Ramos (cell line): ENCODE results near the gene ABHD4.
"Not testable (repeated sequence)": the region's sequence is repeated elsewhere in the genome, so short reads cannot be mapped to it uniquely, and the experiment has no call there.

Experiments
- in situ Hi-C: fragments of 300-500 bp; cut with MboI; formaldehyde crosslinking; loops from one replicate; pipeline ENCODE4 v1.14.3; 2022; ENCODE audit warnings: low sequenced_read_pairs; ENCODE audit not compliant: unreplicated experiment

The ABHD4 gene

DNA sequence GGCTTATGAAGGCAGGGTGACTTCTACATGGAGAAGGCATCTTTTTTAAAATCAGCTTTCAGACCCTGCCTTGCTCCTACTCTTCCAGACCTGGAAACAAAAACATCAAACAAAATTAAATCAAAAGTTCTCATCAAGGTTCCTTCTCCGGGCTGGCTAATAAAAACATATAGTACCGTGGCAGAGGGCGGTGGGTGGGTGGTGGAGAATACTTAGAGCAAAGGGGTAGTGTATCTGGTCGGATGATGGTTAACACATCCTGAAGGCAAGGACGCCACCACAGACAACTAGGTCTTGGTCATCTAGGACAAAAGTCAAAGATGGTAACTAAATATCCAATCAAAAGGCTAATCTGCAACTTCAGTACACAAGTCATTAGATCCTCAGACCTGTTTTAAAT lies 10.9 kb upstream of the ABHD4 start:
- in situ Hi-C loops = no loop called here

DNA sequence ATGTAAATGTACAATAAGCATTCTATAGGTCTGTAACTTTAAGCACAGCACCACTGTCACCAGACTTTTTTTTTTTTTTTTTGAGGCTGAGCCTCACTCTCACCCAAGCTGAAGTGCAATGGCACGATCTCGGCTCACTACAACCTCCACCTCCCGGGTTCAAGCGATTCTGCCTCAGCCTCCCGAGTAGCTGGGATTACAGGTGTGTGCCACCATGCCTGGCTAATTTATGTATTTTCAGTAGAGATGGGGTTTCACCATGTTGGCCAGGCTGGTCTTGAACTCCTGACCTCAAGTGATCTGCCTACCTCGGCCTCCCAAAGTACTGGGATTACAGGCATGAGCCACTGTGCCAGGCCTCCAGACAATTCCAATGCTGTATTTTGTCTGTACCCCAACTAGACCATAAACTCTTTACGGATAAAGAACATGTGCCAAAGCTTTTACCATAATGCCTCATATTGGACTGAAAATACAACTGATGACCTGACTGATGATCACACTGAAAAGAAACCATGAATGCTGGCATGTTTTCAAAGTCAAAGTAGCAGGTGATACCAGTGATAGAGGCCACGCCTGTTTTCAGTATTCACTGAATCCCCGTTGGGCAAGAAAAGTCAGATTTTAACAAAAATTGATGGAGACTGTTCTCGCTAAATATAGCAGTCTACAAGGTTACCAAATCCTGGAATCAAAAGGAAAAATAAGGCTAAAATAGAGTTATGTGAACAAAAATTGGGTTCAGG lies 10.2 kb upstream of the ABHD4 start:
- in situ Hi-C loops = not testable (repeated sequence)

DNA sequence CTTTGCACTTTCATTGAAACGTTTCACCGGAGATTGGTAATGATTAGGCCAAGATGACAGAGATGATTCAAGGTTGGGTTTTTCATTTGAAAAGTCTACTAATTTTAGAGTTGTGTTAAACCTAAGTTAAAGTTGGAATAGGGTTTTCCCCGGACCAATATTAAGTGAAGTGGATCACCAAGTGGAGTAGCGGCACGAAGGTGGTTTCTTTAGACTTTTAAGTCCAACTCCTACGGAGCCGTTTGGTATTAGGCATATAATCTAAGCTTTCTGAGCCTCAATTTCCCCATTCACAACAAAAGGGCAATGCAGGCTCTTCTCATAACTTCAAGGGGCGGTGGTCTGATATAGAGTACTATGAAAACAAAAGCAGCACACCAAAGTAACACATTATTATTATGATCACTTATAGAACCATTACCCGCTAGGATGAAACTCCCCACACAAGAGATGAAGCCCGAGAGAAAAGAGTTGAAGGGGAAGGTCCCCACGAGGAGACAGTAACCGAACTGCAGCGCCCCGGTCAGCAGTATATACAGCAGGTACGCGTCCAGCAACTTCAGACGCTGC lies 9.5 kb upstream of the ABHD4 start:
- in situ Hi-C loops = no loop called here

DNA sequence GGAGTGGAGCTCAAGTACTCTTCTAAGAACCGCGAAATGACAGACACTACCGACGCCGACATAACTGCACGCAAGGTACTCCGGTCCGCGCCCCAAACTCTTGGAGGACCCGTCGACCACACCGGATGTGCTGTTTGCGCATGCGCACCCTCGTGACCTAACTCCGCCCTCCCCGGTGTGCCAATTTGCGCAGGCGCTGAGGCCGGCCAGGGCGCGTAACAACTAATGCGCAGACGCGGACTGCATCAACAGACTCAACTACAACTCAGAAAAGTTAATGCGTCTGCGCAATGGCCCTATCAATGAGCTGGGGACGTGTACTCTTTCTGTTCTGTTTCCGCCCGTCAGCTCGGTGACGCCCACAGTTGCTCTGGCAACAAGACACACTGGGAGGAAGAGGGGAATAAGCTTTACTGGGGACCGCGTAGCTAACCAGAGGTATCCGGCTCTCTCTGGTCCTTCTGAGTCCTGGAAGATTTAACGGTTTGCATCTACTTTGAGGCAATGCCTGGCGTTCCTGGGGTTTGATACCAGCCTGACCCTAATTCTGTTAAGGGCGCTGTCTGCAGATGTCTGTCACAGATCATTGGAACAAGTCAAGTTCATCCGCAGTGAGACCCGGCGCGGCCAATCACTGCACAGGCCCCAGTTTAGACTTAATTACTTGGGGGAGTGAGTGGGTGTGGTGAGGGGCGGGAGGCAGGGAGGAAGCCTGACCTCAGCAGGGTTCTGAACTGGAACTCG lies 8.8 kb upstream of the ABHD4 start, which contains the start of gene DAD1:
Gene DAD1, minus strand, starts transcription at position 129 of the 744 bp plus-strand sequence. Its CDS starts 67 bp downstream, at position 62.
- in situ Hi-C loops = no loop called here

DNA sequence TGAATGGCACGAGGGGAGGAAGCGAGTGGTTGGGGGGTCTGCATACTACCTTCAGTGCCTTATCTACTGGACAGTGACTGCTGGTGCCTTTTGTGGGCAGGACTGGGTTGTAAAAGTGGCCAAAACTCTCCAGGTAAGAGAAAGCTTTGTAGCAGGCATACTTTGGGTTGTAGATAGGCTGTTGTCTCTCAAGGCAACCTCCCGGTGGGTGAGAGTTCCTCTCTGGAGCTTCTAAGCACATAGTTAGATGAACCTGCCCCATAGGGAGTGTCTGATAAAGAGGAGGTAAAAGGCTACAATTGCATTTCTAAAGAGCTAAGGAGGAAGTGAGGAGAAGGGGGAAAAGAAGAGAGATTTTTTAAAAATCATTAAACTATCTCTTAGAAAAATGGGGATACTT lies 4.9 kb upstream of the ABHD4 start:
- in situ Hi-C loops = no loop called here

DNA sequence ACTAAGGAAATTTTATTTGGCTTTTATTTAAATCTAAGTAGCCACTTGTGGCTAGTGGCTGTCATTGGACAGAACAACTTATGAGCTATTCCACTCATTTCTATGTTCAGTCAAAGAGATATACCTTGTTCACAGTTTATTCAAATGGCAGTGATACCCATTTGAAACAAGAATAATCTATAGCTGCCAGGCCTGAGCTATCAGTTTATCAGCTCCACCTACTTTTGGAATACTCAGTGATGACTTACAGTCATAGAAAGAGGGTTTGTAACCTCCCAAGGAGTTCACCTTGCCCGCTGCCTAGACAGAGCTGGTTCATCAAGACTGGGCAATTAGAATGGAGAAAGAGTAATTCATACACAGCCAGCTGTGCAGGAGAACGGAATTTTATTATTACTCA lies 4.5 kb upstream of the ABHD4 start:
- in situ Hi-C loops = no loop called here

DNA sequence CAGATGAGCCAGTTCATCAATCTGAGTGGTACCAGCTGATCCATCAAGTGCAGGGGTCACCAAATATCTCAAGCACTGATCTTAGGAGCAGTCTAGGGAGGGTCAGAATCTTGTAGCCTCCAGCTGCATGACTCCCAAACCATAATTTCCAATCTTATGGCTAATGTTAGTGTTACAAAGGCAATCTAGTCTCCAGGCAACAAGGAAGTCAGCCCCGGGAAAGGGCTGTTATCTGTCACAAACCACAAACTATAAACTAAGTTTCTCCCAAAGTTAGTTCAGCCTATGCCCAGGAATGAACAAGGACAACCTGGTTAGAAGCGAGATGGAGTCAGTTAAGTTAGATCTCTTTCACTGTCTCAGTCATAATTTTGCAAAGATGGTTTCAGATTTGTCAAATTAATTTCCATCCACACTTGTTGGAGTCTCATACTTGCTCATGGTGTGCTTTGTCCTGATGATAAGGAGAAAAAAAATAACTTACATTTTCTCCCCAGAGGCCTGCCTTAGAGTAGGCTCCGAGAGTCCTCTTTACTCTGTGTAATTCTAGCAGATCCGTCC lies 3.9 kb upstream of the ABHD4 start:
- in situ Hi-C loops = no loop called here

DNA sequence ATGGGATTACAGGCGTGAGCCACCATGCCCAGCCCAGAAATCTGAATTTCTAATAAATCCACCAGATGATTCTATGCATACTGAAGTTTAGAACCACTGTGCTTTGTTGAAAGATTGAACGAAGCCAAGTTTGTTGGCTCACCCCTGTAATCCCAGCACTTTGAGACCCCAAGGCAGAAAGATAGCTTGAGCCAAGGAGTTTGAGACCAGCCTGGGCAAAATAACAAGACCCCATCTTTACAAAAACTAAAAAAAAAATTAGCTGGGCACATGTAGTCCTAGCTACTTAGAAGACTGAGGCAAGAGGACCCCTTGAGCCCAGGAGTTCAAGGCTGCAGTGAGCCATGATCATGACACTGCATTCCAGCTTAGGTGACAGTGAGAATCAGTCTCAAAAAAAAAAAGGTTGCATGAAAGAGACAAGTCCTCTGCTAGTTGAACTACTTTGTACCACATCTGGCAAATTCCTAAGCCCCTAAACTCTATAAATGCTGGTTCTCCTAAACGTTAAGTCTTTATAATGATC lies 1.7 kb upstream of the ABHD4 start:
- in situ Hi-C loops = no loop called here

DNA sequence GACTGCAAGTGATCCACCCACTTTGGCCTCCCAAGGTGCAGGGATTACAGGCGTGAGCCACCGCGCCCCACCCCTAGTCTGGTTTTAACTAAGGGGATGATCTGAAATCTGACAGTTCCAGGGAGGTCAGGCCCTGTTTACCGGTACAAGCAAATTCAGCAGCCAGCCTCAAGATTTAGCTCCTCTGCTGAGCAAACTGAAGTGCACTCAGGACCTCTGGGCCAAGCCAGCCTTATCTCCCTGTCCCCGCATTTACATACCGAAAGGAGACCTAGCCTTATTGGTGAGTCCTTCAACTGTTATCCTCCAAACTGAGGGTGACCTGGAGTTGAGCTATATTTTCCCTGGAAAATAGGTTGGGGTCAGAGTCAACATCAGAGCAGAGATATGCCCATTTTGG lies 835 bp upstream of the ABHD4 start:
- in situ Hi-C loops = no loop called here

DNA sequence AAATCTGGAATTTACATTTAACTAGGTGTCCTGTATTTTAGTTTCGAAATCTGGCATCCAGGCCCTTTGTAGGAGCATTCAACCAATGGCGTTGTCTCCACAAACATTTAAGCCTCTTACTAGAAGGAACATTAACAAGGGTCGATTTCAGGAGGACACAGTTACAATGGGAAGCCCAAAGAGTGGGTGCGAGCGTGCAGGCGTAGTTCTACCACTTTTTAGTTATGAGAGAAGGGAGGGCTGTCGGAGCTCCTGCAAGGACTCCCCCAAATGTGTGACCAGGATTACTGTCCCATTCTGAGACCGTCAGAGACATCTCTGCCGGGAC lies 365 bp upstream of the ABHD4 start:
- in situ Hi-C loops = no loop called here

DNA sequence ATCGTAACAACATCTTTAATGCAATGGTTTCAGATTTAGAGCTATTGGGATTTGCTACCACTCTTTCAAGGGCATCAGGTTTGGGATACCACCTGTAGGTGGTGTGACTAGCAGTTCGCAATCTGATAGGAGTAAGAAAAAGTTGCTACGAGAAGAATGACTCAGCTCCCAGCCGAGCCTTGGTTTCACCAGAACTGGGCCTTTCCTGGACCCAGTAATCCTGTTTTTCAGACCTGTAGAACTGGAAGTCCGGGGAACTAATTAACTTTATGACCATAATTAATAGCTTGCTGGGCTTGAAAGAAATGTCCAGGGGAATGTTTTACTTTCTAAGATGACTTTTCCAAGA lies 770 bp downstream of the ABHD4 start:
- in situ Hi-C loops = no loop called here

DNA sequence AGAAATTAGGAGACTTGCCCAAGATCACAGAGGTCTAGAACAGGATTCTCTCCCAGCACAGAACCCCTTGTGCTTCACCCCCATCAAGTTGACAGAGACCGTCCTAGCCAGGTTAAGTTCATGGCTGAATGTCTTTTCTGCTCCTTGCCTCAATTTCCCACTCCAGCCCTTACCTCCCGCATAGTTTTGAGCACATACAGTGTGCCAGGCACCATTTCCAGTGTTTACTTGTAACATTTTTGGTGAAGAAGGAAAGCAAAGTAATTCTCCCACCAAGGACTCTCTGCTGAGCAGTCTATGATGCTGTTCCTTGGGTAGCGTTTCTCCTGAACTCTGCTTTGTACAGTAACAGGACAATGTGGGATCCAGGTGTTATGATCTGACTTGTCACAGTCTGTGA lies 1.2 kb downstream of the ABHD4 start:
- in situ Hi-C loops = no loop called here

DNA sequence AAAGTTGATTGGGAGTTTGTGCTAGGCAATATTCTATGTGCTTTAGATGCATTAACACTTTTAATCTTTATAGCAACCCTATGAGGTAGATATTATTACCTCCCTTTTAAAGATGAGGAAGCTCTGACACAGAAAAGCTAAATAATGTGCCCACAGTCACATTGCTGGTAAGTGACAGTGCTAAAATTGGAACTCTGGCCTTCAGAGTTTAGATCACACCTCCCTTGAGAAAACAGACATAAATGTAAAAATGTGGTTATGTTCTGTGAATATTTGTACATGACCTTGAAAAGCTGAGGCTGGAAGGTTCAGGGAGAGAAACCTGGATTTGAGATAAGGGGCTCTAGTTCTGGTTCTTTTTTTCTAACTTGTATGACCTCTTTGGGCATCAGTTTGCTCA lies 1.9 kb downstream of the ABHD4 start:
- in situ Hi-C loops = no loop called here

DNA sequence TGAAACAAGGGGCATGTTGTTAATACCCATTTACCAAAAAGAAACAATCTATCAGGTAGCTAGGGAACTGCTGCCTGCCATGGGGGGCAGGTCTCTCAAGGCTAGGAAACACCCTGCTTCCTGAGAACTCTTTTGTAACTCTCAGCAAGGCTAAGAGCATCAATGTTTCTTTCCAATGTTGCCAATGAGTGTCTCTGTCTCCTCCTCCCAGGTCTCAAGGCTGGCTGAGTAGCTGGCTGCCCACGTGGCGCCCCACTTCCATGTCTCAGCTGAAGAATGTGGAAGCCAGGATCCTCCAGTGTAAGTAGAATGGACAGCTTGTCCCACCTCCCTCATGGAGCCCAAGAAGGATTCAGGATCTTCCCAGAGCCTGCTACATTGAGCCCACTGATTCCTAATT lies 3.4 kb downstream of the ABHD4 start:
- in situ Hi-C loops = no loop called here

DNA sequence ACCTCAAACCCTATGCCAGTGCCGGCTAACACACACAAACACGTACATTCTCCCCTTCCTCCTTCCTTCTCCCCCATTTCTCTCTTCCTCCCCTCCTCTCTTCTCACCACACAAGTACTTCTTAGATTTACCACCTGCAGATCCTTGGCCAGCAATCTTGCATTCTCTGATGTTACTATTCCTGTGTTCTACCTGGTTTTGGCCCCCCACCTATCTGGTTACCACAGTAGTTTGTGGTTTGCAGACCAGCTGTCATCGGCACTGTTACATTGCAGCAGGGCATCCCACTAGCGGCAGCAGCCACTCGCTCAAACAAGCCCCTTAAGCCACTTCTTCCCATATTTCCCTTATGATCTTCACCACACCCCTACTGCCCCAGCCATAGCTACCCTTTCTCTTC lies 3.9 kb downstream of the ABHD4 start:
- in situ Hi-C loops = no loop called here

DNA sequence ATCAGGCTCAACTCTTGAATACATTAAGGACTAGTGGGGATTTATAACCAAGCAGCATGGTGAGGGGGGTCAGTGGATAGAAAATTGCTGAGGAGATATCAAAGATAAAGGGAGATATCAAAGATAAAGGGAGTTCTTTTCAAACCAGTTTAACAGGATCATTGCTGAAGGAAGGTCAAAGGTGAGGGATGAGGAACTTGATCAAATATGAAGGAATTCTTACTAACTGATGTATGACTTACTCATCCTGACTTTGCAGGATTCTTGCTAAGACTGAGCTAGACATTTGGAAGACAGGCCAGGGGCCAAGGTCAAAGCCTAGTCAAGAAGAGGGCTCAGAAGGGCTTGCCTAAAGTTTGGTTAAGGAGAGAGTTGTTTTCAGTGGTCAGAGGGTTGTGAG lies 4.8 kb downstream of the ABHD4 start:
- in situ Hi-C loops = no loop called here

DNA sequence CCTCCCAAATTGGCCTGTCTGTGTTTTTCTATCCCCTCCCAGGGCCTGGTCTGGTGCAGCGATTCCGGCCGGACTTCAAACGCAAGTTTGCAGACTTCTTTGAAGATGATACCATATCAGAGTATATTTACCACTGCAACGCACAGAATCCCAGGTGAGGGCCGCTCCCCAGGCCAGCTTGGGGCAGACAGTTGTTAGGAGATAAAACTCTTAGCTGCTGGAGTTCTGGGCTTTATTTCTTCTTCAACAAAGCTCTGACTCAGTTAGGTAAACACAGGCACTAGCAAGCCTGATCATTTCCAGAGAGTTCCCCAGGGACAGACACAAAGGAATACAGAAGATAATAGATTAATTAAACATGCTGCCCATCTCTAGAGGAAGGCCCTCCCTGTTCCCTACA lies 8.3 kb downstream of the ABHD4 start:
- in situ Hi-C loops = no loop called here

DNA sequence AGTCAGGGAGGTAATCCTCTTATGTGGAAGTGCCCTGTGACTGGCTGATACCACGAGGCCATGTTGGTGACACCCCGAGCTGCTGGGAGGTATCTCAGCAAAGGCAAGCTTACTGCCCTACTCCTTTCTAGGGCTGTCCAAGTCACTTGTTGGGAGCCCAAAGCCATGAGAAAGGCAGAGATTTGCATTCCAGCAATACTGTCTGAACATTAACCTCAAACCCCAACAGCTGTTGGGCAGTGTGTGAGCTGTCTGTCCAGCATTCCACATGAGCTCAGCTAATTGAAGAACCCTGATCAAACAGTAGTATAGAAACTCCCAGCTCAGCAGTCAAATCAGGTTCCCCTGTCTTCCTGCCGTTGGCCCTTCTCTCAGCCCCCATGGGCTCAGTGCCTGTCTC lies 9.2 kb downstream of the ABHD4 start:
- in situ Hi-C loops = no loop called here

DNA sequence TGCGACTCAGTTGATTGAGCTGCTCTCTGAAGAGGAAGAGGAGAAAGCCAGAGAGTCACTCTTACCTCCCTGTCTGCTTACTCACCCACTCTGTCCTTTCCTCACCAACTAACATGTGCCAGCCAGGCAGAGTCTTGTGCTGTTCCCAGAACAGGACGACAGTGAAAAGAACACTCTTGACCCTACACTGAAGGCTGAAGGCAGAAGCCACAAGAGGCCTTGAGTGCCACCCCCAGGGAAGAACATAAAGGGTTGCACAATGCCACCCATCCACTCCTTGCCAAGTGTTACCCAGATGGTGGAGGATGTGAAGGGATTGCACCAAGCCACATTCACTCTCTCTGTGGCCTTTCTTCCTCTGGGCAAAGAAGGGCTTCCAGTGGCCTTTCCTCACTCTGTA lies 12.8 kb downstream of the ABHD4 start:
- in situ Hi-C loops = no loop called here

DNA sequence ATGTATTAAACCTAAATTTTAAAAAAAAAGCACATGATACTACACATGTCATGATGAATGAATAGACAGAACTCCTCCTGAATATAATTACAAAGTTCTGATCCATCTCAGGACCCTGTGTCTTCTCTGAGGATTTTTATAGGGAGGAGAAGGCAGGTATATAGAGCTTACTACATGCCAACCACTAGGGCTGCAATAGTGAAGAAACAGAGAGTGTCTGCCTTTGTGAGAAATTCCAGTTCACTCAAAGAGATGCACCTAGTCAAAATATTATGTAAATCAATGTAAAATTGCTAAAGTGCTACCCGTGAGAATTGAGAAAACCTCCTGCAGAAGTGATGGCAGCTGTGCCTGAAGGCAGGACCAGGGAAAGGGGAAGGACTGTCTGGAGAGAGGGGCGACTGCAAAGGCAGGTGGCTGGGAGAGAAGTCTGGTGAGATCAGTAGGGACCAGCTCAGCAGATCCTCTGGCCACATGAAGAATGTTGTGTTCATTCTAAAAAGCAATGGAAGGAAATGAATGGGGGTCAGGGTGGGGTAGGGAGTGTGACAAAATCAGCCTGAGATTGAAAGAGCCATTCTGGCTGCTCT lies 15.1 kb downstream of the ABHD4 start:
- in situ Hi-C loops = no loop called here

DNA sequence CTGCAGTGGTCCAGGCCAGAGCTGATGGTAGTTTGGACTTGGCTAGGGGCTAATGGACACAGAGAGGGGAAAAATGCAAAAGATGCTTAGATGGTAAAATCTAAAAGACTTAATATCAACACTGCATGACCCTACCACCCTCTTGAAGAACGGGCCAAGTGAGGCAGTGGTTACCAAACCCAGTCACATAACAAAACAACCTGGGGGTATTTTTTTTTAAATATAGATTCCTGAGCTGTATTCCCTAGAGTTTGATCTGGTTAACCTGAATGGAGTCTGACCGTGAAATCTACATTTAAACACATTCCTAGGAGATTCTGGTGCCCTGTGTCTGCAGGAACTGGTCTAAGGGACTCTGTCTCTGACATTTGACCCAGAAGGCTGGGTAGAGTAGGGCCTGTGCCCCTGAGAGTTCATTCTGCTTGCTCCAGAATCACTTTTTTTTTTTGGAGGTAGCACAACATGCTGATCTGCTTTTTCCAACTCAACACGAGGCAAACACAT lies 15.7 kb downstream of the ABHD4 start:
- in situ Hi-C loops = no loop called here
